Caco-2 (cell line): ENCODE measurements around the gene MBNL2. TPM values are rescaled to one million over a fixed set of nuclear protein-coding genes. Genes with fewer than 3 reads are reported as not detected.

Source experiments
- BruUV-seq: library from RNA; stranded (reverse); fragments of 400-500 nt; replicated peaks from 2 replicates; lab custom pipeline; 2021; lab: Mats Ljungman, UMichigan
- CTCF ChIA-PET: fragments of 300-600 bp; sonication (Branson Sonifier 250); formaldehyde crosslinking; loops from one replicate; lab custom pipeline; 2022; ENCODE audit warnings: antibody characterized with exemption; lab: Charles Lee
- POLR2A ChIA-PET: fragments of 300-600 bp; sonication (Branson Sonifier 250); formaldehyde crosslinking; loops from one replicate; lab custom pipeline; 2022; ENCODE audit warnings: antibody characterized with exemption; lab: Charles Lee
- DNase-seq, 2 experiments: peaks; one replicate each; pipeline versions ENCODE4 v3.0.0 to v3.0.0-alpha.2; 2020 to 2022
- H3K27me3 ChIP-seq: replicated peaks from 2 replicates; pipeline ENCODE4 v1.6.0; 2011; ENCODE audit warnings: low read length; ENCODE audit not compliant: control insufficient read depth, insufficient read depth
- H3K36me3 ChIP-seq: 2 replicates; pipeline ENCODE4 v1.5.1; 2011; ENCODE audit warnings: low read length; ENCODE audit not compliant: control insufficient read depth, insufficient read depth
- H3K4me1 ChIP-seq: fragments of 250-450 bp; sonication (Bioruptor Pico); 2 replicates; pipeline ENCODE4 v1.5.1; 2020; ENCODE audit warnings: mild to moderate bottlenecking
- H3K4me3 ChIP-seq: 2 replicates; pipeline ENCODE4 v1.5.1; 2011; ENCODE audit warnings: low read depth, mild to moderate bottlenecking, control low read depth, low read length
- H3K9me3 ChIP-seq: fragments of 250-450 bp; sonication (Bioruptor Pico); 2 replicates; pipeline ENCODE4 v1.5.1; 2020; ENCODE audit warnings: mild to moderate bottlenecking, moderate library complexity
- H3K27ac Mint-ChIP-seq: one replicate; pipeline ENCODE4 v1.8.0; 2022; ENCODE audit warnings: mixed read lengths; ENCODE audit not compliant: unreplicated experiment
- H3K27me3 Mint-ChIP-seq: one replicate; pipeline ENCODE4 v1.8.0; 2022; ENCODE audit warnings: mixed read lengths; ENCODE audit not compliant: insufficient read depth, unreplicated experiment
- H3K36me3 Mint-ChIP-seq: one replicate; pipeline ENCODE4 v1.8.0; 2022; ENCODE audit warnings: mild to moderate bottlenecking, mixed read lengths; ENCODE audit not compliant: insufficient read depth, unreplicated experiment
- H3K4me1 Mint-ChIP-seq: one replicate; pipeline ENCODE4 v1.8.0; 2022; ENCODE audit warnings: low read depth, mixed read lengths; ENCODE audit not compliant: unreplicated experiment
- H3K4me3 Mint-ChIP-seq: one replicate; pipeline ENCODE4 v1.8.0; 2022; ENCODE audit warnings: mild to moderate bottlenecking, moderate library complexity, mixed read lengths; ENCODE audit not compliant: unreplicated experiment
- H3K9me3 Mint-ChIP-seq: one replicate; pipeline ENCODE4 v1.8.0; 2022; ENCODE audit warnings: mixed read lengths; ENCODE audit not compliant: unreplicated experiment
- CTCF ChIP-seq, 2 experiments: fragments of 200-600 bp in 1 of 2; IDR thresholded peaks; 1 replicate in 1 of 2; 2 replicates in 1 of 2; pipeline versions ENCODE4 v1.5.1 to v1.8.0; 2011 to 2022; ENCODE audit warnings: antibody characterized with exemption in 1 of 2, control low read depth in 1 of 2, inconsistent platforms in 1 of 2, low read depth in 1 of 2, low read length in 1 of 2, mild to moderate bottlenecking in 1 of 2, moderate library complexity in 1 of 2; ENCODE audit not compliant: insufficient read depth in 1 of 2, severe bottlenecking in 1 of 2, unreplicated experiment in 1 of 2
- intact Hi-C: fragments of 100-400 bp; cut with micrococcal nuclease; formaldehyde crosslinking; loops from one replicate; pipeline ENCODE4 v1.10.0; 2022; ENCODE audit not compliant: unreplicated experiment
- total RNA-seq: library from RNA; stranded (reverse); gene quantifications from 2 replicates; pipeline ENCODE4 v1.2.3, GENCODE V29; 2022

The MBNL2 gene
- total RNA-seq, 1 experiment from 2014 or later, result 41.6 TPM

DNA sequence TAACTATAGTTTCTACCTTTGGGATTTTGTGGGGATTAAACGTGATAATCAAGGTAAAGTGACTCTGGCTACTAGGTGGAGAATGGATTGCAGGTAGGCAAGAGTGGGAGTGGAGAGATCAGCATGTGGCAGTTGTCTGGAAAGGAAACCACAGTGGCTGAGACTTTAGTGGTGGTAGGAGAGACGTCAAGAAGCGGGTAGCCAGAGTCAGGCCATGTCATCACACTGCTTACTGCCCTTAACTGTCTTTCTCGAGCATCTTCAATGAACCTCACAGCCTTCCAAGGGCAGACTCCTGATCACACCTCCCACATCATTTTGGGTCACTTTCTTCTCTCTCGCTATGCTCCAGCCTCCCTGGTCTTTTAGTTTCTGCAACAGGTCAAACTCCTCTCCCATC lies 28.6 kb upstream of the MBNL2 start:
- peaks cover 40% of the 10 kb centered on the region for H3K4me1 ChIP-seq
- no peak overlapping the region for H3K4me3 Mint-ChIP-seq
- intact Hi-C loops, result no loop called here
- H3K27ac Mint-ChIP-seq, result no peak overlapping the region
- ChIA-PET CTCF (no interaction called here), POLR2A (no interaction called here)
- BruUV-seq, result no TSS peak
- H3K27me3 Mint-ChIP-seq, result no peaks in the 10 kb centered on the region
- peaks cover 20% of the 10 kb centered on the region for H3K9me3 Mint-ChIP-seq
- TF ChIP-seq CTCF (IDR thresholded peaks at IDR 0.05; ENCODE audit: insufficient read depth in 1 of 2, low read depth in 1 of 2, low read length in 1 of 2, severe bottlenecking in 1 of 2, unreplicated experiment in 1 of 2), result no peak
- DNase-seq, result no peak
- no peaks in the 10 kb centered on the region; the same call in 1 of the 2 replicates for H3K36me3 ChIP-seq
- H3K4me3 ChIP-seq, result no peak overlapping the region
- no peaks in the 10 kb centered on the region for H3K9me3 ChIP-seq
- H3K36me3 Mint-ChIP-seq, result no peaks in the 10 kb centered on the region
- H3K27me3 ChIP-seq, result no peaks in the 10 kb centered on the region
- H3K4me1 Mint-ChIP-seq, result peaks cover 27% of the 10 kb centered on the region

DNA sequence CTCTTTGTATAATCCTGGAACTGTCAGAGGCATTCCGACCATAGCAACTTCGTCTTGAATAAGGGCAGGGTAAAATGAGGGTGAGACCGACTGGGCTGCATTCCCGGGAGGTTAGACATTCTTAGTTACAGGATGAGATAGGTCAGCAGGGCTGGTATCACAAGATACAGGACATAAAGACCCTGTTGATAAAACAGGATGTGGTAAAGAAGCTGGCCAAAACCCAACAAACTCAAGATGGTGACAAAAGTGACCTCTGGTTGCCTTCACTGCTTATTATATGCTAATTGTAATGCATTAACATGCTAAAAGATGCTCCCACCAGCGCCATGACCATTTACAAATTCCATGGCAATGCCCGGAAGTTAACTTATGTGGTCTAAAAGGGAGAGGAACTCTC lies 27.7 kb upstream of the MBNL2 start:
- DNase-seq, result peak; percentile 14 to 63
- peaks cover 27% of the 10 kb centered on the region for H3K4me1 Mint-ChIP-seq
- no peak overlapping the region for H3K4me3 Mint-ChIP-seq
- peaks cover 40% of the 10 kb centered on the region for H3K4me1 ChIP-seq
- POLR2A ChIA-PET, result no interaction called here
- CTCF ChIA-PET, result no interaction called here
- no peak overlapping the region for H3K27ac Mint-ChIP-seq
- H3K27me3 ChIP-seq, result no peaks in the 10 kb centered on the region
- no peak overlapping the region for H3K4me3 ChIP-seq
- H3K9me3 Mint-ChIP-seq, result peaks cover 28% of the 10 kb centered on the region
- H3K27me3 Mint-ChIP-seq, result no peaks in the 10 kb centered on the region
- no peak for TF ChIP-seq CTCF (IDR thresholded peaks at IDR 0.05; ENCODE audit: insufficient read depth in 1 of 2, low read depth in 1 of 2, low read length in 1 of 2, severe bottlenecking in 1 of 2, unreplicated experiment in 1 of 2)
- no peaks in the 10 kb centered on the region for H3K9me3 ChIP-seq
- no peaks in the 10 kb centered on the region; the same call in 1 of the 2 replicates for H3K36me3 ChIP-seq
- intact Hi-C loops, result no loop called here
- H3K36me3 Mint-ChIP-seq, result no peaks in the 10 kb centered on the region
- BruUV-seq, result no TSS peak

- no peaks in the 10 kb centered on the region for H3K27me3 Mint-ChIP-seq
- no peaks in the 10 kb centered on the region for H3K27me3 ChIP-seq
- H3K4me1 Mint-ChIP-seq, result peaks cover 27% of the 10 kb centered on the region
- TF ChIP-seq CTCF (IDR thresholded peaks at IDR 0.05; ENCODE audit: insufficient read depth in 1 of 2, low read depth in 1 of 2, low read length in 1 of 2, severe bottlenecking in 1 of 2, unreplicated experiment in 1 of 2), result no peak
- ChIA-PET POLR2A (no interaction called here), CTCF (no interaction called here)
- BruUV-seq, result no TSS peak
- no peak overlapping the region for H3K27ac Mint-ChIP-seq
- no peak overlapping the region for H3K4me3 Mint-ChIP-seq
- H3K36me3 Mint-ChIP-seq, result no peaks in the 10 kb centered on the region
- intact Hi-C loops, result no loop called here
- DNase-seq, result no peak
- H3K36me3 ChIP-seq, result no peaks in the 10 kb centered on the region; the same call in 1 of the 2 replicates
- H3K4me3 ChIP-seq, result no peak overlapping the region
- H3K4me1 ChIP-seq, result peaks cover 39% of the 10 kb centered on the region
- no peaks in the 10 kb centered on the region for H3K9me3 ChIP-seq
- peaks cover 28% of the 10 kb centered on the region for H3K9me3 Mint-ChIP-seq
Measured at GRCh38 chr13:97196340-97196739, 25.8 kb upstream of the MBNL2 start.
